ENCODE data around the gene ZNF862.

Gene ZNF862

GRCh38 chr7:149816267-149816751 is 21.9 kb upstream of the ZNF862 start:
- DNase-seq = no peak
- TF ChIP-seq, protein P1, sequence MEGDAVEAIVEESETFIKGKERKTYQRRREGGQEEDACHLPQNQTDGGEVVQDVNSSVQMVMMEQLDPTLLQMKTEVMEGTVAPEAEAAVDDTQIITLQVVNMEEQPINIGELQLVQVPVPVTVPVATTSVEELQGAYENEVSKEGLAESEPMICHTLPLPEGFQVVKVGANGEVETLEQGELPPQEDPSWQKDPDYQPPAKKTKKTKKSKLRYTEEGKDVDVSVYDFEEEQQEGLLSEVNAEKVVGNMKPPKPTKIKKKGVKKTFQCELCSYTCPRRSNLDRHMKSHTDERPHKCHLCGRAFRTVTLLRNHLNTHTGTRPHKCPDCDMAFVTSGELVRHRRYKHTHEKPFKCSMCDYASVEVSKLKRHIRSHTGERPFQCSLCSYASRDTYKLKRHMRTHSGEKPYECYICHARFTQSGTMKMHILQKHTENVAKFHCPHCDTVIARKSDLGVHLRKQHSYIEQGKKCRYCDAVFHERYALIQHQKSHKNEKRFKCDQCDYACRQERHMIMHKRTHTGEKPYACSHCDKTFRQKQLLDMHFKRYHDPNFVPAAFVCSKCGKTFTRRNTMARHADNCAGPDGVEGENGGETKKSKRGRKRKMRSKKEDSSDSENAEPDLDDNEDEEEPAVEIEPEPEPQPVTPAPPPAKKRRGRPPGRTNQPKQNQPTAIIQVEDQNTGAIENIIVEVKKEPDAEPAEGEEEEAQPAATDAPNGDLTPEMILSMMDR (IDR thresholded peaks at IDR 0.05; ENCODE audit: low read depth, low read length) = no peak
- Histone ChIP-seq H3K36me3 (no peaks in the 10 kb centered on the region), H3K27me3 (ENCODE audit: insufficient read depth, low read depth, severe bottlenecking) (no peaks in the 10 kb centered on the region), H3K9me3 (ENCODE audit: severe bottlenecking) (no peaks in the 10 kb centered on the region), H3K27ac (no peak overlapping the region), H3K4me3 (ENCODE audit: low read depth, low read length) (no peak overlapping the region)

GRCh38 chr7:149816794-149817193 is 21.4 kb upstream of the ZNF862 start:
- Histone ChIP-seq H3K27ac (no peak overlapping the region), H3K36me3 (no peaks in the 10 kb centered on the region), H3K9me3 (ENCODE audit: severe bottlenecking) (no peaks in the 10 kb centered on the region), H3K4me3 (ENCODE audit: low read depth, low read length) (no peak overlapping the region), H3K27me3 (ENCODE audit: insufficient read depth, low read depth, severe bottlenecking) (no peaks in the 10 kb centered on the region)
- TF ChIP-seq, protein P1 (IDR thresholded peaks at IDR 0.05; ENCODE audit: low read depth, low read length) = no peak
- DNase-seq = no peak

- Histone ChIP-seq H3K36me3 (no peaks in the 10 kb centered on the region), H3K27me3 (ENCODE audit: insufficient read depth, low read depth, severe bottlenecking) (no peaks in the 10 kb centered on the region), H3K27ac (no peak overlapping the region), H3K4me3 (ENCODE audit: low read depth, low read length) (no peak overlapping the region), H3K9me3 (ENCODE audit: severe bottlenecking) (no peaks in the 10 kb centered on the region)
- TF ChIP-seq, protein P1 (IDR thresholded peaks at IDR 0.05; ENCODE audit: low read depth, low read length) = no peak
- DNase-seq = no peak
Observed at GRCh38 chr7:149817301-149817771, 20.8 kb upstream of the ZNF862 start.

GRCh38 chr7:149817836-149818535 is 20.2 kb upstream of the ZNF862 start:
- no peaks in the 10 kb centered on the region for H3K27me3 ChIP-seq (ENCODE audit: insufficient read depth, low read depth, severe bottlenecking)
- no peaks in the 10 kb centered on the region for H3K36me3 ChIP-seq
- no peak for DNase-seq
- H3K27ac ChIP-seq = no peak overlapping the region
- no peaks in the 10 kb centered on the region for H3K9me3 ChIP-seq (ENCODE audit: severe bottlenecking)
- no peak overlapping the region for H3K4me3 ChIP-seq (ENCODE audit: low read depth, low read length)
- TF ChIP-seq, protein P1 (IDR thresholded peaks at IDR 0.05; ENCODE audit: low read depth, low read length) = no peak

DNA sequence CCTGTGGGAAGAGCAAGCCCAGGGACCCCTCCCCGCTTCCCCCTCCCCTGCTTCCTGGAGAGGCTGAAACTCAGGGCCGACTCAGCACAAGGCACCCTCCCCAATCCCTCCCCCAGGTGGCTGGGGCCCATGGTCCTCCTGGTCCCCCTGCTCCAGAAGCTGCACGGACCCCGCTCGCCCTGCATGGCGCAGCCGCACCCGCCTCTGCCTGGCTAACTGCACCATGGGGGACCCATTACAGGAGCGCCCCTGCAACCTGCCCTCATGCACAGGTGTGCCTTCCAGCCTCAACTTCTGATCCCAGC is 19.7 kb upstream of the ZNF862 start:
- TF ChIP-seq, protein P1 (IDR thresholded peaks at IDR 0.05; ENCODE audit: low read depth, low read length) = no peak
- no peaks in the 10 kb centered on the region for H3K27me3 ChIP-seq (ENCODE audit: insufficient read depth, low read depth, severe bottlenecking)
- H3K4me3 ChIP-seq (ENCODE audit: low read depth, low read length) = no peak overlapping the region
- no peak overlapping the region for H3K27ac ChIP-seq
- DNase-seq = no peak
- no peaks in the 10 kb centered on the region for H3K36me3 ChIP-seq
- no peaks in the 10 kb centered on the region for H3K9me3 ChIP-seq (ENCODE audit: severe bottlenecking)
